GM21825 (cell line): ENCODE measurements around the gene SCYGR3.

Source experiments
- ATAC-seq: cut with Tn5 transposase; IDR thresholded peaks from one replicate; pipeline ENCODE4 v1.9.1; 2021; ENCODE audit warnings: mild to moderate bottlenecking, moderate library complexity; ENCODE audit not compliant: unreplicated experiment

SCYGR3 gene

GRCh38 chr2:227566012-227566411 lies 48.6 kb downstream of the SCYGR3 start:
- no peak for ATAC-seq

DNA sequence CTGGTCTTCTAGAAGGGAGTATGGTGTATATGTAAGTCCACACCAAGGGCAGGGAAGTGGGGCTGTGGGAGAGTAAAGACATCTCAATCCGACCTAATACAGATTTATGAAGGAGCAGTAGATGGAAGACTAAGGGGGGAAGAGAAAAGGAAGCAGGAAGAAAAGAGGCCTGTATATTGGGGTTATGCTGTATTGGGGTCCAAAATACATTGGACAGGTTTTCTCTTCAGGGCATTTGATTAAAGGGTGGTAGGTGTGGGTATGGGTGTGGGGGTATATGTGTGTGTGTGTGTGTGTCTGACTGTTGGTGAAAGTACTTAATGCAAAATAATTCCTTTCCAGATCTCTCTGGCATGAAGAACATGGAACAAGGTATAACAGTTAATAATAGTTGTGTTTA lies 49.6 kb downstream of the SCYGR3 start:
- ATAC-seq: no peak
